Erythroblast (primary cell): Measurements from ENCODE around the gene SYP.

Source experiments
- GATA1 ChIP-seq: IDR thresholded peaks from 2 replicates; pipeline ENCODE4 v1.6.1; 2011; ENCODE audit warnings: low read depth, mild to moderate bottlenecking, control low read depth, low read length, moderate library complexity
- POLR2A ChIP-seq: IDR thresholded peaks from 2 replicates; pipeline ENCODE4 v1.6.1; 2011; ENCODE audit warnings: mild to moderate bottlenecking, low read length

DNA sequence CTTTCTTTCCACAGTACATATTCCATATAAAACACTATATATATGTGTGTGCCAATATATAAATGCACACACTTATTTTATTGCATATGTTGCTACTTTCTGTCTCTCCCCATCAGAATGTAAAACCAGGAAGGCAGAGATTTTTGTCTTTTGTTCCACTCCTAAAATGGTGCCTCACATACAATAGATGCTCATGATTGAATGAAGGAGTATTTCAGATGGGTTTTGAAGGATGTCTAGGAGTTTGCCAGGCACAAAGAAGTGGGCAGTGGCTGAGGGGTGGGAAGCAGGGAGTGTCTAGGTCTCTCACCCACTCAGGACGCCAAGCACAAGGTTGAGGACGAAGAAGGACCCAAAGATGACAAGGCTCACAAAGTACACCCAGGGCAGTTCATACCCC is 27.7 kb upstream of the SYP start:
- TF ChIP-seq POLR2A (no peak), GATA1 (no peak)
